PC-9 (cell line): ENCODE results near the gene NPIPA3.

Experiments
- CTCF ChIP-seq: fragments of 200-600 bp; sonication (generic); conservative IDR thresholded peaks from 2 replicates; pipeline ENCODE4 v1.6.1; 2017; ENCODE audit warnings: mixed run types, antibody characterized with exemption, mild to moderate bottlenecking, moderate library complexity
- EZH2 ChIP-seq: fragments of 200-600 bp; sonication (generic); IDR thresholded peaks from 2 replicates; pipeline ENCODE4 v1.8.0; 2017; ENCODE audit warnings: antibody characterized with exemption, low read depth

GRCh38 chr16:14677627-14678026, 25.6 kb upstream of the NPIPA3 start:
- TF ChIP-seq CTCF (no peak), EZH2 (no peak)
